ENCODE data around the gene PTPN5.

- TF ChIP-seq ZC3H10 (CRISPR knock-in tag; IDR thresholded peaks at IDR 0.05), result no peak
- no peak for TF ChIP-seq CREB5 (CRISPR knock-in tag; IDR thresholded peaks at IDR 0.05; ENCODE audit: low read depth)
- no peak for TF ChIP-seq RARB (CRISPR knock-in tag; IDR thresholded peaks at IDR 0.05)
- TF ChIP-seq ZFP3 (CRISPR knock-in tag; IDR thresholded peaks at IDR 0.05), result no peak
- no peak for TF ChIP-seq PATZ1 (CRISPR knock-in tag; IDR thresholded peaks at IDR 0.05; ENCODE audit: borderline replicate concordance)
Observed at GRCh38 chr11:18700872-18701271, 90.7 kb downstream of the PTPN5 start.

Data from SK-N-SH treated with all-trans-retinoic acid at 6 μM for 48 hours (cell line).